HG02571 (cell line): ENCODE data around the gene TC2N.
"Not testable (repeated sequence)": the region's sequence is repeated elsewhere in the genome, so short reads cannot be mapped to it uniquely, and the experiment has no call there.

Experiments
- ATAC-seq: cut with Tn5 transposase; IDR thresholded peaks from one replicate; pipeline ENCODE4 v1.9.1; 2021; ENCODE audit warnings: mild to moderate bottlenecking, moderate library complexity; ENCODE audit not compliant: unreplicated experiment

The TC2N gene

DNA sequence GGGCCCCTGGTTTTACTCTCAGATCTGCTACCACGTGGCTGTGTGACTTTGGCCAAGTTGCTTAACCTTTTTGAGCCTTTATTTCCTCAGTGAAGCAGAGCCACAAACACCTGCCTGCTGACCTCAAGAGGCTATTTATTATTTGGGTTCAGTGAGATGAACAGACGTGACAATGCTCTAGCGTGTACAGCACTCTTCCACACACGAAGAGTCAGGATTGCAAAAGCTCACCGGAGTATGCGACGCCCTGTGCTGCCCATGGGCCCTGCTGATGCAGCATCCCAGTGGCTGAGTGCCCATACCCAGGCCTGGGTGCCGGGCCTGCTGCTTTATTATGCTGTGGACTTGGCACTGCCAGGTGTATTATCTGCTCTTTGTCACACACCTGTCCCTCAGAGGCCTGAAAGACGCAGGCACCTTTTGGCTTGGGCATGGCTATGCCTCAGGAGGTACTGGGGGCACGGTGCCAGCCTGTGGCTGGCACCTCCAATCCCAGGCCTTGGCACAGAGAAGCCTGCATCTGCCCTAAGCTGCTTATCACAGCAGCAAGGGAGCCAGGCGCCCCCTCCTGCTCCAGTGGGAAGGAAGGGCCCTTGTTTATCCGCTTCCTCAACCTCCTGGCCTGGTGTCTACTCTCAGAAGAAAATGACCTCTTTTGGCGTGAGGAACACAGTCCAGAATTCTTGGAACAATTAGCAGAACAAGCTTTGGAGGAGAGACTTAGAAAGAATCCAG lies 22.3 kb upstream of the TC2N start:
- ATAC-seq, result no peak

GRCh38 chr14:91888641-91889476 lies 21.5 kb upstream of the TC2N start:
- no peak for ATAC-seq

DNA sequence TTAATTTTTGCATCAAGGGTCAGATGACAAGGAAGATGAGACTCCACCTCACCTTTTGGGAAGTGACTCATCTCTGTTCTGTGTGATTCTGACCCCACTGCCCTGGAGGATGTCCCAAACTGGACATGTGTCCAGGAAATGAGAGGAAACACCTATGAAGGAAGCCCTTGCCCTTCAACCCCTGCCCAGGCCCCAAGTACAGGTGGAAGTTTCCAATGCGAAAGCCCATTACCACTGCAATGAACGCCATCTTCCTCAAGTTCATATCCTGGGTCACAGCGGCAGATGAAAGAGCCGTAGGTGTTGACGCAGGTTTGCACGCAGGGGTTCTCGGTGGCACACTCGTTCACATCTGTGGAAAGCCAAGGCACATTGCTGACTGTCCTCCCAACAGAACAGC lies 19.6 kb upstream of the TC2N start:
- no peak for ATAC-seq

DNA sequence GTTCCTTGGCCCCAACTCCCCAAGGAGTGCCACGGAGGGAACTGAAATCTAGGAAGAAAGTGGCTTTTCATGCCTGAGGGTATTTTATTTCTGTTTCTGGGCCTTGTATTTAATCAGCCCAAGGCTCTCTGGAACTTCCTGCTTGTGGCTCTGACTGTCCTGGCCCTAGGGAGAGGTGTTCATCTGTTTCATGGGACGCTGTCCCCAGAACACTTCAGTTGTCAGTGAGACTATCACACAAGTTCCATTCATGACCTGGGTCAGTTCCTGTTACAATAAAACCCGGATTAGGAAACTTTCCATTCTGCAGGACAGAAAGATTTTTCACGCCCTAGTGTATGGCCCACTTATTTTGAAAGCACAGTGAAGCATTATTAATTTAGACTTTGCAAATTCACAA lies 18.5 kb upstream of the TC2N start:
- ATAC-seq, result no peak

GRCh38 chr14:91885113-91885712 lies 17.9 kb upstream of the TC2N start:
- ATAC-seq, result no peak

GRCh38 chr14:91884664-91885063 lies 17.3 kb upstream of the TC2N start:
- ATAC-seq, result no peak

GRCh38 chr14:91883753-91884152 lies 16.4 kb upstream of the TC2N start:
- ATAC-seq, result no peak

- no peak for ATAC-seq
Observed at GRCh38 chr14:91882776-91883175, 15.4 kb upstream of the TC2N start.

GRCh38 chr14:91882369-91882768 lies 15.0 kb upstream of the TC2N start:
- no peak for ATAC-seq

- no peak for ATAC-seq
Observed at GRCh38 chr14:91879196-91879595, 11.9 kb upstream of the TC2N start.

DNA sequence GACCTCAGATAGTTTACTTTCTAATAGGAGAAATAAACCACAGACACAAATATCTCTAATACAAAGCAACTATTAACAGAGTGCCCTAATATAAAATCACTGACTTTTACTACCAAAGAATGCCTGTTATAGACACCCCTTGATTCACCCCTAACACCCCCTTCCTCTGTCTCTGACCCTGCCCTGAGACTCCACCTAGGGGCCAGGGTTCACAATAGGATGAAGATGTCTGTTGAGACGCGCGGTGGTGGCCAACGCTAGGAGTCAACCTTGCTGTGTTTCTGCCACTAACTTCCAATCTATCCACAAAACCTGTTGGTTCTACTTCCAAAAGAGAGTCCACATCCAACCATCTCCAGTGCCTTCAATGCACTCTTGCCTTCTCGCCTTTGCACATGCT lies 10.9 kb upstream of the TC2N start:
- no peak for ATAC-seq

- no peak for ATAC-seq
Observed at GRCh38 chr14:91877376-91877915, 10.1 kb upstream of the TC2N start.

DNA sequence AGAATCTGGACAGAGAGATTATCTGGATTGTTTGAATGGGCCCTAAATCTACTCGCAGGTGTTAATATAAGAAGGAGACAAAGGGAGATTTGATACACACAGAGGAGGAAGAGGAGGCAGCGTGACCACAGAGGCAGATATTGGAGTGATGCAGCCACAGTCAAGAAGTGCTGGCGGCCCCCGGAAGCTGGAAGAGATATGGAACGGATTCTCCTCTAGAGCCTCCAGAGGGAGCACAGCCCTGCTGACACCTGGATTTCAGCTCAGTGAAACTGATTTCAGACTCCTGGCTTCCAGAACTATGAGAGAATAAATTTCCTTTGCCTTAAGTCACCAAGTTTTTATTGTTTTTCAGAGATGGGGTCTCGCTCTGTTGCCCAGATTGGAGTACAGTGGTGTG lies 9.2 kb upstream of the TC2N start:
- no peak for ATAC-seq

- no peak for ATAC-seq
Observed at GRCh38 chr14:91875525-91876286, 8.4 kb upstream of the TC2N start.

- ATAC-seq, result peak; percentile 57
Observed at GRCh38 chr14:91873471-91874415, 6.4 kb upstream of the TC2N start.

DNA sequence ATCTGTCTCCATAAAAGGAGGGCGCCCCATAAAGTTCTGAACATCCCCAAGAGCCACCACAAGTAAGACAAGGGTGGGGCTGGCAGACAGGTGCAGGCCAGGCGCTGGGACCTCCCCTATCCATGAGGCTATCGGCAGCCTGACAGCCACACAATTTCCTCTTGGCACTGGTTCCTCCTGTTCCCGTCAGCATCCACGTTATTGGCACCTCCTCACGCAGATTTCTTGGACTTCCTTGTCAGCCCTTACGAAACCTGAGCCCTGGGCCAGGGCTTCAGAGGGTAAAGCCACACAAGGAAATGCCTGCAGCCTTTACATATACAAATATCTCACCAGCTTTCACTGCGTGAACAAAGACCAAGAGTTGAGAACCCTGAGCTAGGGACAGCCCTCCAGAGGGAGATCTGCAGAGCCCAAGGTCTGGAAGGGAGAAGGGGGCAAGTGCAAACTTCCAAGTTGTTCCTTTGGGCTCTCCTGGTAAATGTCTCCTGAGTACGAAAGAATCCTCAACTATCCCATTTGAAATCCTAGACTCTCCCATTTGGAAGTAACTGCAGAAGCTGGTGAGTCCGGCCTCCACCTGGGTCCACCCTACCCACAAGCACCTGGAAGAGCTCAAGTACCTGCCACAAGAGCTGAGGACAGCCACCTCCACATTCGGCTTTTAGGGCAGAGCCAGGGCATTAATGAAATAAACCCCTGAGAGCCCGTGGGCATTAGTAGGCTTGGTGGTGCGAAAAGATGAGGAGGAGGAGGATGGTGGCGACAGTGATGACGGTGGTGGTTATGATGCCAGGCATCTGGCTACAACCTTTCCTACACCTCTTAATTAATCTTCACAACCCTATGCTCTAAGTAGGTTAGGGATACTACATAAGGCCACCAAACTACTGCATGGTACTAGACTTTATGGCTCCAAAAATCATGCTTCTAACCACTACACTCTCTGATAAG lies 5.5 kb upstream of the TC2N start:
- peak; percentile 29 for ATAC-seq

- ATAC-seq, result peak; percentile 35
Observed at GRCh38 chr14:91872011-91872501, 4.7 kb upstream of the TC2N start.

DNA sequence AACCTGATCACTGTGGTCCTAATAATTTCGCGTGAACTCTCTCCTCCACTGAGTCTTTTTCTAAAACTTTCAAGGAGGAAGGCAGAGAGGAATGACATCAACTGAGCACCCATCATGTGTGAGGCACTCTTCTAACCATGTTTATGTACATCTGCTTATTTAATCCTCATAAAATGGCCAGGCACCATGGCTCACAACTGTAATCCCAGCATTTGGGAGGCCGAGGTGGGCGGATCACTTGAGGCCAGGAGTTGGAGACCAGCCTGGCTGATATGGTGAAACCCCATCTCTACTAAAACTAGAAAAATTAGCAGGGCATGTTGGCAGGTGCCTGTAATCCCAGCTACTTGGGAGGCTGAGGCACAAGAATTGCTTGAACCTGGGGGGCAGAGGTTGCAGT lies 4.1 kb upstream of the TC2N start:
- ATAC-seq, result not testable (repeated sequence)
